Bronchial smooth muscle cell (primary cell): Measurements from ENCODE around the gene DUSP9. TPM values are rescaled to one million over a fixed set of nuclear protein-coding genes. Genes with fewer than 3 reads are reported as not detected.

Experiments
- total RNA-seq: library from RNA; depleted of rRNA; stranded (reverse); fragments of >200 nt; gene quantifications from 2 replicates; pipeline ENCODE4 v1.2.1, GENCODE V29; 2014

Gene DUSP9, protein sequence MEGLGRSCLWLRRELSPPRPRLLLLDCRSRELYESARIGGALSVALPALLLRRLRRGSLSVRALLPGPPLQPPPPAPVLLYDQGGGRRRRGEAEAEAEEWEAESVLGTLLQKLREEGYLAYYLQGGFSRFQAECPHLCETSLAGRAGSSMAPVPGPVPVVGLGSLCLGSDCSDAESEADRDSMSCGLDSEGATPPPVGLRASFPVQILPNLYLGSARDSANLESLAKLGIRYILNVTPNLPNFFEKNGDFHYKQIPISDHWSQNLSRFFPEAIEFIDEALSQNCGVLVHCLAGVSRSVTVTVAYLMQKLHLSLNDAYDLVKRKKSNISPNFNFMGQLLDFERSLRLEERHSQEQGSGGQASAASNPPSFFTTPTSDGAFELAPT
- total RNA-seq, result not detected in 2 replicates

DNA sequence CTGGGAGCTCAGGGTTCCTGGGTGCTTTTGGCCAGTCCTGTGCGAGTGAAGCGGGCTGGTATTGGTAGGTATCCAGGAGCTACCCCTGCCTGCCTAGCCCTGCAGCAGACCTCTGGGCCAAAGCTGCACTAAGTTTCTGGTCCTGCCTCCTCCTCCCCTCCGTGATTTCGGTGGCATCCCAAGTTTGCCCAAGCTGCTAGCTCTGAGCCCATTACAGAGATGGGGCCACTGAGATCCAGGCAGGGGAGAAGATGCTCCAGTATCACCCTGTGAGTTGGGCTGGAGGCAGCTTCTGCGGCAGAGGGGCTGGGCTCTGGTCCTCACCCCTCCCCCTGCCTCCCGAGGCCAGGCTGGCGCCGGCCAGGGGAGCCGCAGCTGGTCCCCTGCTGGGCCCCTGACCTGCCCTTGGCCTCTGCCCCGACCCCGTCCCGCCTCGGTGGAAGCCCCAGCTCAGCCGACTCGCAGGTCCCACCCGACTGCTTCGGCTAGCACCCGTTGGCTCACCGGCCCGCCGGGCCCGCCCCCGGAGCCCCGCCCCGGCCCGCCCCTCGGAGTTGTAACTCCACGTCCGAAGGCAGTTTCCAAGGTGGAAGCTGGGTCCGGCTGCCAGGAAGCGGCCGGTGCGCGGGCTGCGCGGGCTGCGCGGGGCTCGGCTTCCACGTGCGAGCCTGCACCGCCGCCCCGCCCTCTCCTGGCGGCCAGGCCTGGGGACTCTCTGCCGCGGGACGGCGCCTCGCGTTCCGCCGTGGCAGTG is at the start of gene DUSP9:
TSS of gene DUSP9 (plus strand) at position 584 of the 754 bp plus-strand sequence. CDS start 751 bp downstream, outside the sequence.

GRCh38 chrX:153598541-153599191 is 48.3 kb upstream of the DUSP9 start, which contains the start of gene CCNQ:
Gene CCNQ (minus strand): TSS chrX:153599139. CDS start chrX:153599073, 66 bp downstream.

GRCh38 chrX:153673428-153674218 is 26.6 kb downstream of the DUSP9 start, which contains the start of gene PNCK:
Gene PNCK (minus strand): TSS chrX:153673813. CDS start chrX:153673076, 737 bp downstream.

GRCh38 chrX:153687121-153688039 is 40.4 kb downstream of the DUSP9 start, which contains the start of gene SLC6A8:
Gene SLC6A8 (plus strand): TSS chrX:153687926. CDS start chrX:153688575, 649 bp downstream.

Other genes with a start within 250 kb of the DUSP9 start
- gene PNMA6E, start 245.9 kb upstream of the DUSP9 start, total RNA-seq, result not detected in 2 replicates
- gene ZFP92, start 235.7 kb upstream of the DUSP9 start, total RNA-seq, result under 0.01 TPM in 2 replicates
- gene TREX2, start 201.1 kb upstream of the DUSP9 start, total RNA-seq, result 1.3 and 2.0 TPM in 2 replicates
- gene HAUS7, start 176.6 kb upstream of the DUSP9 start, total RNA-seq, result 6.9 and 12.3 TPM in 2 replicates
- gene BGN, start 152.2 kb upstream of the DUSP9 start, total RNA-seq, result 2.4 and 5.3 TPM in 2 replicates
- not detected in 2 replicates for gene ATP2B3, start 129.6 kb upstream of the DUSP9 start, total RNA-seq
- gene CCNQ, start 48.1 kb upstream of the DUSP9 start, total RNA-seq, result 20.7 and 31.1 TPM in 2 replicates
- gene PNCK, start 26.6 kb downstream of the DUSP9 start, total RNA-seq, result 0.17 and 0.32 TPM in 2 replicates
- gene SLC6A8, start 40.7 kb downstream of the DUSP9 start, total RNA-seq, result 7.8 and 11.5 TPM in 2 replicates
- gene BCAP31, start 77.2 kb downstream of the DUSP9 start, total RNA-seq, result 116 and 155 TPM in 2 replicates
- gene ABCD1, start 77.7 kb downstream of the DUSP9 start, total RNA-seq, result 11.7 and 13.8 TPM in 2 replicates
- 0.77 and 0.95 TPM in 2 replicates for gene PLXNB3, start 117.0 kb downstream of the DUSP9 start, total RNA-seq
- gene SRPK3, start 133.8 kb downstream of the DUSP9 start, total RNA-seq, result 0.32 and 0.43 TPM in 2 replicates
- gene IDH3G, start 147.2 kb downstream of the DUSP9 start, total RNA-seq, result 62.1 and 72.8 TPM in 2 replicates
- 119 and 216 TPM in 2 replicates for gene SSR4, start 147.5 kb downstream of the DUSP9 start, total RNA-seq
- under 0.01 and 0.26 TPM in 2 replicates for gene PDZD4, start 183.3 kb downstream of the DUSP9 start, total RNA-seq
- 0.09 and 0.32 TPM in 2 replicates for gene L1CAM, start 239.0 kb downstream of the DUSP9 start, total RNA-seq